OCI-LY3 (cell line): ENCODE measurements around the gene BRI3BP.

ENCODE experiments used
- EZH2phosphoT487 ChIP-seq: fragments of 200-600 bp; shearing (Covaris generic); IDR thresholded peaks from 2 replicates; pipeline ENCODE4 v1.6.1; 2018; ENCODE audit warnings: antibody characterized with exemption, mixed run types, low read depth
- TF ChIP-seq, protein P1 (sequence below): fragments of 200-600, 300-600 bp; sonication (generic); IDR thresholded peaks from 2 replicates; pipeline ENCODE4 v1.5.1; 2014; ENCODE audit warnings: antibody characterized with exemption, low read length, low read depth

- TF ChIP-seq, protein P1, sequence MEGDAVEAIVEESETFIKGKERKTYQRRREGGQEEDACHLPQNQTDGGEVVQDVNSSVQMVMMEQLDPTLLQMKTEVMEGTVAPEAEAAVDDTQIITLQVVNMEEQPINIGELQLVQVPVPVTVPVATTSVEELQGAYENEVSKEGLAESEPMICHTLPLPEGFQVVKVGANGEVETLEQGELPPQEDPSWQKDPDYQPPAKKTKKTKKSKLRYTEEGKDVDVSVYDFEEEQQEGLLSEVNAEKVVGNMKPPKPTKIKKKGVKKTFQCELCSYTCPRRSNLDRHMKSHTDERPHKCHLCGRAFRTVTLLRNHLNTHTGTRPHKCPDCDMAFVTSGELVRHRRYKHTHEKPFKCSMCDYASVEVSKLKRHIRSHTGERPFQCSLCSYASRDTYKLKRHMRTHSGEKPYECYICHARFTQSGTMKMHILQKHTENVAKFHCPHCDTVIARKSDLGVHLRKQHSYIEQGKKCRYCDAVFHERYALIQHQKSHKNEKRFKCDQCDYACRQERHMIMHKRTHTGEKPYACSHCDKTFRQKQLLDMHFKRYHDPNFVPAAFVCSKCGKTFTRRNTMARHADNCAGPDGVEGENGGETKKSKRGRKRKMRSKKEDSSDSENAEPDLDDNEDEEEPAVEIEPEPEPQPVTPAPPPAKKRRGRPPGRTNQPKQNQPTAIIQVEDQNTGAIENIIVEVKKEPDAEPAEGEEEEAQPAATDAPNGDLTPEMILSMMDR = no peak
- TF ChIP-seq EZH2phosphoT487 = no peak
Measured at GRCh38 chr12:124975276-124975675, 18.2 kb upstream of the BRI3BP start.
